Stimulated activated naive CD4-positive, alpha-beta T cell (primary cell): ENCODE results near the gene KIAA1217.
A peak's percentile ranks its signal among the peaks of the same experiment; 100 is the strongest.

Experiments
- DNase-seq, 6 experiments: peaks; one replicate each; lab custom pipeline; 2025; lab: John Stamatoyannopoulos, UW

The KIAA1217 gene

GRCh38 chr10:24552346-24553016 is 343.5 kb downstream of the KIAA1217 start:
- peak in 1 of 6 experiments; percentile 5 for DNase-seq

- no peak for DNase-seq
Measured at GRCh38 chr10:24553051-24553612, 344.2 kb downstream of the KIAA1217 start.

- no peak for DNase-seq
Measured at GRCh38 chr10:24554036-24554435, 345.1 kb downstream of the KIAA1217 start.

- no peak for DNase-seq
Measured at GRCh38 chr10:24556126-24556749, 347.3 kb downstream of the KIAA1217 start.

GRCh38 chr10:24556750-24557742 is 348.1 kb downstream of the KIAA1217 start:
- peak in 3 of 6 experiments; percentile 18 to 47 (median 27) for DNase-seq

GRCh38 chr10:24561453-24561852 is 352.5 kb downstream of the KIAA1217 start:
- no peak for DNase-seq

- no peak for DNase-seq
Measured at GRCh38 chr10:24568042-24568441, 359.1 kb downstream of the KIAA1217 start.

- DNase-seq: no peak
Measured at GRCh38 chr10:24569330-24569796, 360.4 kb downstream of the KIAA1217 start.

GRCh38 chr10:24569828-24570657 is 361.1 kb downstream of the KIAA1217 start:
- no peak for DNase-seq

- no peak for DNase-seq
Measured at GRCh38 chr10:24570658-24571426, 361.9 kb downstream of the KIAA1217 start.

- DNase-seq: no peak
Measured at GRCh38 chr10:24571870-24572450, 363.0 kb downstream of the KIAA1217 start.

GRCh38 chr10:24574161-24574560 is 365.2 kb downstream of the KIAA1217 start:
- DNase-seq: no peak

GRCh38 chr10:24574578-24575155 is 365.7 kb downstream of the KIAA1217 start:
- DNase-seq: no peak

GRCh38 chr10:24575481-24576002 is 366.6 kb downstream of the KIAA1217 start:
- no peak for DNase-seq

- no peak for DNase-seq
Measured at GRCh38 chr10:24579448-24579847, 370.5 kb downstream of the KIAA1217 start.

GRCh38 chr10:24579906-24580305 is 371.0 kb downstream of the KIAA1217 start:
- DNase-seq: no peak

GRCh38 chr10:24589265-24589664 is 380.3 kb downstream of the KIAA1217 start:
- DNase-seq: no peak

GRCh38 chr10:24590697-24591457 is 381.9 kb downstream of the KIAA1217 start:
- no peak for DNase-seq
